Skeletal muscle tissue (tissue), 4 donors: ENCODE results near the gene PPP1R1C. TPM values are rescaled to one million over a fixed set of nuclear protein-coding genes. Genes with fewer than 3 reads are reported as not detected.

Source experiments
- H3K27ac ChIP-seq: one replicate; pipeline ENCODE4 v1.7.0; 2013; ENCODE audit warnings: mild to moderate bottlenecking, low read depth, low read length, inconsistent platforms
- H3K27me3 ChIP-seq, 3 donors: one replicate each; pipeline ENCODE4 v1.7.0; 2013; ENCODE audit warnings: low read length in 3 of 3; ENCODE audit not compliant: control insufficient read depth in 3 of 3, insufficient read depth in 3 of 3
- H3K36me3 ChIP-seq, 3 donors: one replicate each; pipeline ENCODE4 v1.7.0; 2013; ENCODE audit warnings: low read length in 3 of 3; ENCODE audit not compliant: control insufficient read depth in 3 of 3, insufficient read depth in 3 of 3
- H3K4me1 ChIP-seq, 3 donors: one replicate each; pipeline ENCODE4 v1.7.0; 2013; ENCODE audit warnings: low read length in 3 of 3, mild to moderate bottlenecking in 3 of 3; ENCODE audit not compliant: control insufficient read depth in 3 of 3, insufficient read depth in 3 of 3
- H3K4me3 ChIP-seq, 3 donors: one replicate each; pipeline ENCODE4 v1.7.0; 2013; ENCODE audit warnings: low read length in 3 of 3
- H3K9ac ChIP-seq, 3 donors: one replicate each; pipeline ENCODE4 v1.7.0; 2013; ENCODE audit warnings: low read length in 3 of 3, mild to moderate bottlenecking in 3 of 3, moderate library complexity in 2 of 3, low read depth in 1 of 3
- H3K9me3 ChIP-seq, 3 donors: one replicate each; pipeline ENCODE4 v1.7.0; 2013; ENCODE audit warnings: low read length in 3 of 3; ENCODE audit not compliant: control insufficient read depth in 3 of 3
- total RNA-seq: library from RNA; depleted of rRNA; stranded (reverse); fragments of >200 nt; gene quantifications from one replicate; pipeline ENCODE4 v1.2.3, GENCODE V29; 2014
- donor health status: Osteomylitis.

The PPP1R1C gene
- total RNA-seq: 1.6 TPM

DNA sequence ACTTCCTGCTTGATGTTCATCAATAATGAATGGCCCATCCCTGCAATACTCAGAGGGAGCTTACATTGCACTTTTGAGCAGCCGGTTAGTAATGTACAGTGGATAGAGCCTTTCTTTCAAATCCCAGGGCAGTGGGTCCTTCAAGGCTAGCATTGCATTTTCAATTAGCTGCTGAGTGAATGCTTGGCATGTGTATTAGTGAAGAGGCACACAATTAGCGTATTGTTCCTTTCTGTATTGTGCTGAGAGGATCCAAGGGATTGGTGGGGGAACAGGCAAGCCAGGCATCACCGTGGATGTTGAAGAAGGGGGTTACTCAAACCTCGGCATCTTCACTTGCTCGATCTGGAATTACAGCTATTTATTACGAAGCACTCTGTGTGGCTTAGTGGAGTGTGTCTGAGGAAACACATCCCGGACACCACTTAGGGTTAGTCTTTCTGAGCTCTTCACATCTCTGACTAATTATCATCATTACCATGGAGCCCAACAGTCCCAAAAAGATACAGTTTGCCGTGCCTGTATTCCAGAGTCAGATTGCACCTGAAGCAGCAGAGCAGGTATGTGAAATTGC lies at the start of gene PPP1R1C:
TSS of gene PPP1R1C (plus strand) at position 222 of the 574 bp plus-strand sequence. CDS start at position 480, 258 bp downstream.
- Histone ChIP-seq H3K36me3 (no peaks in the 10 kb centered on the region), H3K9me3 (no peaks in the 10 kb centered on the region), H3K4me1 (peaks cover 11 to 19% (median 14%) of the 10 kb centered on the region in 3 donors), H3K27me3 (no peaks in the 10 kb centered on the region), H3K27ac (peak within 1 kb of the TSS; percentile 67), H3K9ac (peak within 1 kb of the TSS in 2 of 3 donors; percentile 12 to 70), H3K4me3 (peak within 1 kb of the TSS; percentile 12 to 65 (median 41))

GRCh38 chr2:181937473-181937872 lies 48.2 kb upstream of the PPP1R1C start:
- no peaks in the 10 kb centered on the region for H3K4me1 ChIP-seq
- H3K9me3 ChIP-seq: no peaks in the 10 kb centered on the region
- no peak overlapping the region for H3K9ac ChIP-seq
- H3K27ac ChIP-seq: no peak overlapping the region
- H3K36me3 ChIP-seq: no peaks in the 10 kb centered on the region
- H3K27me3 ChIP-seq: no peaks in the 10 kb centered on the region
- no peak overlapping the region for H3K4me3 ChIP-seq

GRCh38 chr2:181943411-181944124 lies 42.1 kb upstream of the PPP1R1C start:
- no peaks in the 10 kb centered on the region for H3K36me3 ChIP-seq
- H3K4me1 ChIP-seq: no peaks in the 10 kb centered on the region
- H3K27me3 ChIP-seq: no peaks in the 10 kb centered on the region
- no peak overlapping the region for H3K9ac ChIP-seq
- no peaks in the 10 kb centered on the region for H3K9me3 ChIP-seq
- no peak overlapping the region for H3K27ac ChIP-seq
- H3K4me3 ChIP-seq: no peak overlapping the region

DNA sequence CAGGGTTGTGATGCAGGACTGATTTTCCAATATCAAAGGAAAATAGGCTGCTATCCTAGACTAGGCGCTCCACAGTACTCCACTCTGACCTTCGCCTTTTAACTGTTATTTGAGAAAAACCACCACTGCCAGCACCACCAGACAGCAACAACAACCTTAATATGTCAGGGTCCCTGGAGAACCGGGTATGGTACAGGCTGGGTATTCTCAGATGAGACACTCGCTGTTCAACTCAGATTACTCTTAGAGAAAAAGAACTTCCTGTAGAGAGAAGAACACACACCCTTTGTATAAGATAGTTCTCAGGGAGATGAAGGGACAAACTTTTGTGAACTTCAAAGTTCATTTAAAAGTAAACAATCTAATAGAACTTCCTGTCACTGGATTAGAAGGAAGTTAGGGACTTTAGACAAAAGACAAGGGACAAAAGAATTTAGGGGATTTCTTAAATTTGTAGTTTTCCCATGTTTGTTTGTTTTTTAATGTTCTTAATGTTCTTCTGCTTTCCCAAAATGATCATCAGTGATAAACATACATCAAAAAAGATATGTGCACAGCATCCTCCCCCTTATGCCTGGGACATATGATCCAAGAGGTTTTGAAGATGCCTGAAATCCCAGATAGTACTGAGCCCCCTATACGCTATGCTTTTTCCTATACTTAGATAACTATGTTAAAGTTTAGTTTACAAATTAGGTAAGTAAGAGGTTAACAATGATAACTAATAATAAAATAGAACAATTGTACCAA lies 41.3 kb upstream of the PPP1R1C start:
- Histone ChIP-seq H3K9ac (no peak overlapping the region), H3K27me3 (no peaks in the 10 kb centered on the region), H3K27ac (no peak overlapping the region), H3K4me1 (no peaks in the 10 kb centered on the region), H3K9me3 (no peaks in the 10 kb centered on the region), H3K36me3 (no peaks in the 10 kb centered on the region), H3K4me3 (no peak overlapping the region)

DNA sequence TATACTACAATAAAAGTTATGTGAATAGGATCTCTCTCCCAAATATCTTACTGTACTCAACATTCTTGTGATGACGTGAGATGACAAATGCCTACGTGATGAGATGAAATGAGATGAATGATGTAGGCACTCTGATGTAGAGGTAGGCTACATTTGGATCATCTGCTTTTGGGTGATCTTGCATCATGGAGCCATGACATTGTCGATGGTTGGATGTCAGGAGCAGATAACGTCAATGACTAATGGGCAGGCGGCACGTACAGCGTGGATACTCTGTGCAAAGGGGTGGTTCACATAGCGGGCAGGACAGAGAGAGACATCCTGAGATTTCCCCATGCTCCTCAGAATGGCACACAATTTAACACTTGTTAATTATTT lies 40.8 kb upstream of the PPP1R1C start:
- H3K27me3 ChIP-seq: no peaks in the 10 kb centered on the region
- H3K9ac ChIP-seq: no peak overlapping the region
- no peak overlapping the region for H3K27ac ChIP-seq
- no peak overlapping the region for H3K4me3 ChIP-seq
- H3K4me1 ChIP-seq: no peaks in the 10 kb centered on the region
- no peaks in the 10 kb centered on the region for H3K9me3 ChIP-seq
- H3K36me3 ChIP-seq: no peaks in the 10 kb centered on the region

- H3K36me3 ChIP-seq: no peaks in the 10 kb centered on the region
- no peaks in the 10 kb centered on the region for H3K27me3 ChIP-seq
- no peaks in the 10 kb centered on the region for H3K9me3 ChIP-seq
- H3K4me1 ChIP-seq: no peaks in the 10 kb centered on the region
- no peak overlapping the region for H3K27ac ChIP-seq
- no peak overlapping the region for H3K4me3 ChIP-seq
- no peak overlapping the region for H3K9ac ChIP-seq
Measured at GRCh38 chr2:181946444-181947127, 39.1 kb upstream of the PPP1R1C start.

DNA sequence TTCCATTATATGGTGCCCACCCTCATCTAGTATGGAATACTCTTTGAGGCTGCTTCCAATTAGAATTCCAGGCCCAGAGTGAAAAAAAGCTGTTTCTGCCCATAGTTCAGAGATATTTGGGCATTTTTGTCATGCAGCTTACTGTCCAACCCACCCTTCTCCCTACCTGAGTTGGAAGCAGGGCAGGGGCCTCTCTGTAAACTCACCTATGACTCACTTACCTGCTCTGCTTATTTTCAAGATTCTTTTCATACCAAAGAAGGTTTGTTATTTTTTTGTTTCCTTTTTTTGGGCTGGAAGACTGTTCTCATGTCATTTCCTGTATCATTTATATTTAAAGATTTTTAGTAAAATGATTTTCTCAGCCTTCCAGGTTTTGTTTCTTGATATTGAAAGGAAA lies 38.4 kb upstream of the PPP1R1C start:
- H3K4me3 ChIP-seq: no peak overlapping the region
- no peak overlapping the region for H3K9ac ChIP-seq
- H3K27ac ChIP-seq: no peak overlapping the region
- H3K9me3 ChIP-seq: no peaks in the 10 kb centered on the region
- H3K36me3 ChIP-seq: no peaks in the 10 kb centered on the region
- H3K27me3 ChIP-seq: no peaks in the 10 kb centered on the region
- no peaks in the 10 kb centered on the region for H3K4me1 ChIP-seq

- H3K27me3 ChIP-seq: no peaks in the 10 kb centered on the region
- H3K9me3 ChIP-seq: no peaks in the 10 kb centered on the region
- H3K4me1 ChIP-seq: no peaks in the 10 kb centered on the region
- no peaks in the 10 kb centered on the region for H3K36me3 ChIP-seq
- H3K9ac ChIP-seq: no peak overlapping the region
- H3K27ac ChIP-seq: no peak overlapping the region
- H3K4me3 ChIP-seq: no peak overlapping the region
Measured at GRCh38 chr2:181948227-181948626, 37.4 kb upstream of the PPP1R1C start.

DNA sequence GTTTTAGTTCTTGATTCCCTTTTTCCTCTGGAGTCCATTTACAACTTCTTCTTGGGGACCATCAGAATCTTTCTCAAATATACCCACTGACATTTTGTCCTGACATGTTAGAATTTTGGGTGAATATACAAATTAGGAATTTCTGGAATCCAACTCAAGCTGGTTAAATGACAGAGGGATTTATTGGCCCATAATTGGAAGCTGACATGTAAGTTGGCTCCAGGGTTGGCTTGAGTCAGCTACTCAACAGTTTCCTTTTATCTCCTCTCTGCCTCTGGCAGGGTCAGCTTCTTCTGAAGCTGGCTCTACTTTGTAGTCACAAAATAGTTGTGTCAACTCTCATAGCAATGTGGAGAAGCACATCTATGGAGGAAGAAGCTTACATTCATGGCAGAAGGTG lies 36.6 kb upstream of the PPP1R1C start:
- Histone ChIP-seq H3K9ac (no peak overlapping the region), H3K4me3 (no peak overlapping the region), H3K27ac (no peak overlapping the region), H3K9me3 (no peaks in the 10 kb centered on the region), H3K27me3 (no peaks in the 10 kb centered on the region), H3K36me3 (no peaks in the 10 kb centered on the region), H3K4me1 (no peaks in the 10 kb centered on the region)
